G401 (cell line): ENCODE data around the gene FAM181B. TPM values are rescaled to one million over a fixed set of nuclear protein-coding genes. Genes with fewer than 3 reads are reported as not detected.
A peak's percentile ranks its signal among the peaks of the same experiment; 100 is the strongest.

ENCODE experiments used
- DNase-seq: peaks from one replicate; pipeline ENCODE4 v3.0.0-alpha.2; 2015; ENCODE audit warnings: low spot score
- in situ Hi-C: cut with HindIII; loops from 2 replicates; pipeline ENCODE4 v1.10.0; 2016; ENCODE audit warnings: low sequenced_read_pairs, mixed read lengths
- total RNA-seq: library from RNA; depleted of rRNA; stranded (reverse); fragments of >200 nt; shearing (Covaris generic); gene quantifications from 2 replicates; pipeline ENCODE4 v1.2.3, GENCODE V29; 2014

FAM181B gene
- total RNA-seq, 1 experiment from 2014 or later: not detected

DNA sequence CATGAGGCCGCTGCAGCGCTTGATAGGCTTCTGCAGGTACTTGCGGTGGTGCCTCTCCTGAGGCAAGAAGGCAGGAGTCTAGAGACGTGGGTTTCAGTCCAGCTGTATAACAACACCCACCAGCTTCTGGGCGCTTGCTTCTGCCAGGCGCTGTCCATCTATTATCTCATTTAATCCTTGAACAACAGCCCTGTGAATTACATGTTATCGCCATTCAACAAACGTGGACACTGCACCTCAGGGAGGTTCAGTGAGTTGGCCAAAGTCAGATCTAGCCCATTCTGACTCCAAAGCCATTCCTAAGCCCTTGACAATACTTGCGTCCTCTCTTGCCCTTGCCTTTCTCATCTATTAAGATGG lies 436 bp upstream of the FAM181B start:
- in situ Hi-C loops: no loop called here
- DNase-seq: no peak

- no peak for DNase-seq
- in situ Hi-C loops: no loop called here
These were observed 775 bp downstream of the FAM181B start for GRCh38 chr11:82732734-82733443.

GRCh38 chr11:82732348-82732733 lies 1.3 kb downstream of the FAM181B start:
- no peak for DNase-seq
- in situ Hi-C loops: no loop called here

DNA sequence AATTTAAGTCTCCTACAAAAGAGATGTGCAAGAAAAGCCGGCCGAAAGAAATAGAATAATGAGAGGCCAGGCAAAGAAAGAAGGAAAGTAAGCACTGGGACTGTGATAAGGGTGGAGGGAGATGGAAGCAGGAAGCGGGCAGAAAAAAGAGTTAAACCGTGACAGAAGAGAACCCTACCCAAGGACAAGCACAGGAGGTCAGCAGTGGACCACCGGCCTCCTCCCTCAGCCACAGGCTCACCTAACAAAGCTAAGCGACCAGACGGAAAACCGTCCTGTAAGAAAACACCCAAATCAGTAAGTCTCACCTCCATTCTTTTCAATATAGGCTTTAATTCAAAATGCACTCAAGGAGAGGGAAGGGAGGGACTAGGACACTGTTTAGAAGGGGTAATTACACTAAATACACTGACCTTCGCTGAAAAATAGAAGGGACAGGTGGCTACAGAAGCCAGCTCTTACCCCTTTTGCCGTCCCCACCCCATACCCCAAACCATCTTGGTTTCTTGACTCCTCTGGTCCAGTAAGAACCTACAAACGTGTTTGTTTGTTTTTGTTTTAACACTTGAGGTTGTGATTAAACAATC lies 1.9 kb downstream of the FAM181B start:
- in situ Hi-C loops: no loop called here
- DNase-seq: no peak

DNA sequence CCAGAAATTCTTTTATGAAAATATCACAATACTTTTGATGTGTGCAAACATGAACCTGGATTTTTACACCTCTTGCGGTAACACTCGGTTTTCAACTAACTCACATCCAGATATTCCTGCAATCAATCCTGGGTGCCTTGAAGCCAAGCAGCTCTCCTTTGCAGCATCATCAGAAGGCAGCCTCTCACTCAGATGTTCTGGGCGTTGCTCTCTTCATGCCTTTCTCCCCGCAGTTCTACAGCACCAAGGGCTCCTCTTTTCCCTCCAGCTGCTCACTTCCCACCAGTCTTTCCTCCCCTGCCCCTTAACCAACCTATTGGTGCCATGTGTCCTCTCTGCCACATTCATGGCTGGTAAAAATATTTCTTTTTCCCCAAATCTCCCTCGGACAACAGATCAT lies 2.9 kb downstream of the FAM181B start:
- in situ Hi-C loops: no loop called here
- no peak for DNase-seq

GRCh38 chr11:82730286-82730685 lies 3.4 kb downstream of the FAM181B start:
- in situ Hi-C loops: no loop called here
- DNase-seq: no peak

GRCh38 chr11:82724026-82724425 lies 9.6 kb downstream of the FAM181B start:
- in situ Hi-C loops: no loop called here
- no peak for DNase-seq

DNA sequence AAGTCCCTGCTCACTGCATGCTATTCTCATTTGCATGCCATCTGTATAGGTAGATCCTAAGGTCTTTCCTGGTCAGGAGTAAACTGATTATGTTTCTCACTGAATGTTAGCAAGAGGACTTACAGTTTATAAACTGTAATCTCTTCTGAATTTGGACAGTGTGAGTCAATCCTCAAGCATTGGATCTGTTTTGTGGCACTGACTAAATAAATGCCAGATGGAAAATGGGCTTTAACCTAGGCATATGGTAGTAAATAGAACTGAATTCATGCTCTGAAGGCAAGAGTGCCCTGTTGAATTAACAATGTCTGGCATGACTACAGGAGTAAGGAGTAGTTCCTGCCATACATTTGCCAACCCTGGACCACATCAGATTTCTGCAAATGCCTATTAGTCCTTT lies 11.4 kb downstream of the FAM181B start:
- DNase-seq: no peak
- in situ Hi-C loops: no loop called here

- DNase-seq: no peak
- in situ Hi-C loops: no loop called here
These were observed 13.2 kb downstream of the FAM181B start for GRCh38 chr11:82720267-82721065.

GRCh38 chr11:82719361-82720105 lies 14.1 kb downstream of the FAM181B start:
- in situ Hi-C loops: no loop called here
- DNase-seq: peak; percentile 9

DNA sequence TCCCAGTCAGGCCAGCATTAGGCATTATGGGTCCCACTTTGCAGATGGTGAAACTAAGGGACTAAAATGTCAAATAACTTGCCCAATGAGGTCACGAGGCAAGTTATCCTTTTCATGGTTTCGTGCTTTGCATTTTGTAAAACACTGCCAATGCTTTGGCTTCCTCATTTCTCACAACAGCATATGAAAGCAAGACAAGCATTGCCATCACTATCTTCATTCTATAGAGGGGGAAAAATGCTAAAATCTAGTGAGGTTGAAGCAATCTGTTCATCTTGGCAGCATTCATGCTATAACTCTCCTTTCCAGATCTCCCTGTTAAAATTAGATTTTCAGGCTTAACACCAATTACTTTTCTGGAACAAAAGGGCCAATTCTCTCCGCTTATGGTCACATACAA lies 14.8 kb downstream of the FAM181B start:
- no peak for DNase-seq
- in situ Hi-C loops: no loop called here

GRCh38 chr11:82718307-82718706 lies 15.4 kb downstream of the FAM181B start:
- in situ Hi-C loops: no loop called here
- peak; percentile 74 for DNase-seq

DNA sequence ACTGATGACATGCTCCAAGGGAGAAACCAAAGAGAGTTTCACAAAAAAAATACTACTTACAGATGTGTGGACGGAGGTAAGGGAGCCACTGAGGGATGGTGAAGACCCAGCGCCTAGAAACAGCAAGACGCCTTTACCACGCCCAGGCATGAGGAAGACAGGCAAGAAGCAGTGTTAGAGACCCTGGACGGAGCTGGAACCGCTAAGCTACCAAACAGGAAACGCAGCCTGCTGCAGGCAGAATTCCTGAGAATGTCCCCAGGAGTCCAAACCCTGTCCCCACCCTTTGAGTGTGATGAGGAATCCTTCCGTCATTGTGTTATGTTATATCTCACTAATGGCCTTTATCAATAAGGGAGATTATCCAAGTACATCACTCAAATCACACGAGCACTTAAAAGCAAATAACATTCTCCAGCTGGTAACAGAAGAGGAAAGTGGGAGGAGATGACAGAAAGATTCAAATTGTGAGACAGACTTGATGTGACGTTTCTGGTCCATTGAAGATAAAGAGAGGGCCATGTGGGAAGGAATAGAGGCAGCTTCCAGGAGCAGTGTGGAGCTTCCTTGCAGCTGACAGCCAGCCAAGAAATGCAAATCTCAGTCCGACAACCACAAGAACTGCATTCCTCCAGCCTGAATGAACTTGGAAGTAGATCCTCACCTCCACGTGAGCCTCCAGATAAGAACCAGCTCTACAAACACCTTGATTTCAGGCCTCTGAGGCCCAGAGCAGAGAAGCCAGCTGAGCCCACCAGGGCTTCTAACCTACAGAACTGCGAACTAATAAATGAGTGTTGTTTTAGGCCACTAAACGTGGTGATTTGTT lies 19.1 kb downstream of the FAM181B start:
- DNase-seq: no peak
- in situ Hi-C loops: no loop called here

DNA sequence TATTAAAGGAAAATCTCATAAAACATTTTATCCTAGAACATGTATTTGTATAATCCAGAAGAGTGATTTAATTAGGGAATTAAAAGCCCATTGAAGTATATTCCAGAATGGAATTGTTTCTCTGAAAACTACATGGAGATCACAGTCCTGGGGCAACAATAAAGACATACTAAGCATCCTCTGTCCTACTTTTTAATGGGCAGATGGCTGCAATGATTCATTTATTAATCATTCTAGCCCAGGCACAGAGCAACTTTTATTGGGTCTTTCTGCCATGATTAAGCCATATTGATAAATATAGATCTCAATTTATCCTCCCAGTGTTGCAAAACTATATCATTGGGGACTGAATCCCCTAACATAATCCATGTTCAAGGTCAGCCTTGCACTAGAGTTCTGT lies 22.0 kb downstream of the FAM181B start:
- in situ Hi-C loops: no loop called here
- DNase-seq: no peak

- DNase-seq: no peak
- in situ Hi-C loops: no loop called here
These were observed 29.9 kb downstream of the FAM181B start for GRCh38 chr11:82703796-82704195.

GRCh38 chr11:82703226-82703625 lies 30.4 kb downstream of the FAM181B start:
- in situ Hi-C loops: no loop called here
- no peak for DNase-seq

GRCh38 chr11:82701847-82702520 lies 31.7 kb downstream of the FAM181B start:
- DNase-seq: peak; percentile 36
- in situ Hi-C loops: no loop called here

DNA sequence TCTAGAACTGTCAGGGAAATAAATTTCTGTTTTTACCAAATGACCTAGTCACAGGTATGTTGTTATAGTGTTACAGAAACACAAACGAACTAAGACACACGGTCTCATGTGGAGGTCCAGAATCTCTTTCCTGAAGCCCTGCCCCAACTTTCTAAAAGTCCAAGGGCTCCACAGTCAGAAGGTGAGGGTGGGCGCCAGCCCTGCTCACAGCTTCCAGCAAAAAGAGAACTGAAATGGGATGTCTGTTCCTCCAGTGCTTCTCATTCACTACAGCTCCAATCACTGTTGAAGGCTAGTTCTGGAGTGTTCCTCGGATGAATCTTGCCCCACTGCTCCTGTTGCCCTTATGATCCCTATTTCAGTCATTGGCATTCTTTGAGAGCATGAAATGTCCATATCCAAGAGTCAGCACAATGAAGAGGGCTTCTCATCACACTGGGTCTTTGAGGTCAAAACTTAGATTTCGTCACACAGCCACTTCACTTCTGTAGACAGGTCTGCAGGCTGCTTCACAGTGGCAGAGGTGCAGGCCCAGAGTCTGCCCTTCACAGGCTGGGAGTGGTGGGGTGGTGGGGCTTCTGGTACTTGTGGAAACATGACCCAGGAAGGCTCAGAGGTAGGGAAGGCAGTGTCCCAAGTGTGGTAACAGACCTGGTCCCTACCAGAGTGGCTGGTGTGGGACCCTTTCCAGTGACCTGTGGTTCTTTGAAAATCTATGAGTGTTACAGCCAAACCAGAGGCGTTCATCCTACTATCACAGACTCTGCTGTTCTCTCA lies 34.9 kb downstream of the FAM181B start:
- in situ Hi-C loops: no loop called here
- DNase-seq: no peak
